HepG2 (cell line): ENCODE measurements around the gene APOA1. TPM values are rescaled to one million over a fixed set of nuclear protein-coding genes. Genes with fewer than 3 reads are reported as not detected.
A peak's percentile ranks its signal among the peaks of the same experiment; 100 is the strongest.

ENCODE experiments used
- AFF4 ChIP-seq: sonication (generic); formaldehyde crosslinking; IDR thresholded peaks from 2 replicates; pipeline ENCODE4 v1.4.0; 2020; ENCODE audit warnings: missing genetic modification reagents
- DR1 ChIP-seq: sonication (generic); formaldehyde crosslinking; IDR thresholded peaks from 2 replicates; pipeline ENCODE4 v1.8.0; 2021; ENCODE audit warnings: mild to moderate bottlenecking, missing genetic modification reagents, inconsistent platforms
- EHMT2 ChIP-seq: fragments of 200-600 bp; sonication (generic); IDR thresholded peaks from 2 replicates; pipeline ENCODE4 v1.7.0; 2017; ENCODE audit warnings: antibody characterized with exemption, low read depth, low read length, borderline replicate concordance
- ELF1 ChIP-seq: sonication (generic); formaldehyde crosslinking; IDR thresholded peaks from 2 replicates; pipeline ENCODE4 v1.4.0; 2020; ENCODE audit warnings: missing genetic modification reagents
- FOXO4 ChIP-seq: sonication (generic); formaldehyde crosslinking; conservative IDR thresholded peaks from 2 replicates; pipeline ENCODE4 v1.8.1; 2023; ENCODE audit warnings: missing genetic modification reagents
- JUNB ChIP-seq: sonication (generic); formaldehyde crosslinking; IDR thresholded peaks from 2 replicates; pipeline ENCODE4 v1.8.0; 2022; ENCODE audit warnings: missing genetic modification reagents, mild to moderate bottlenecking, borderline replicate concordance
- KDM4B ChIP-seq: sonication (generic); formaldehyde crosslinking; IDR thresholded peaks from 2 replicates; pipeline ENCODE4 v1.4.0; 2020; ENCODE audit warnings: missing genetic modification reagents
- MEIS2 ChIP-seq: sonication (generic); formaldehyde crosslinking; IDR thresholded peaks from 2 replicates; pipeline ENCODE4 v1.9.0; 2021; ENCODE audit warnings: mild to moderate bottlenecking, missing genetic modification reagents
- POLR2AphosphoS5 ChIP-seq: IDR thresholded peaks from 2 replicates; pipeline ENCODE4 v1.6.1; 2012; ENCODE audit warnings: low read depth, low read length
- PRDM4 ChIP-seq: sonication (generic); formaldehyde crosslinking; IDR thresholded peaks from 2 replicates; pipeline ENCODE4 v1.9.0; 2021; ENCODE audit warnings: missing genetic modification reagents, borderline replicate concordance
- SMC3 ChIP-seq: IDR thresholded peaks from 2 replicates; pipeline ENCODE4 v1.6.1; 2011; ENCODE audit warnings: low read length, improper control_type of control experiment
- SNRNP70 ChIP-seq: fragments of 200-400 bp; formaldehyde crosslinking; IDR thresholded peaks from 2 replicates; pipeline ENCODE4 v1.6.1; 2017; ENCODE audit warnings: mild to moderate bottlenecking, low read depth, low read length, moderate library complexity
- SSRP1 ChIP-seq: IDR thresholded peaks from 2 replicates; pipeline ENCODE4 v1.6.1; 2016; ENCODE audit warnings: control low read depth
- ZFAT ChIP-seq: sonication (generic); formaldehyde crosslinking; conservative IDR thresholded peaks from 2 replicates; pipeline ENCODE4 v1.8.1; 2023; ENCODE audit warnings: missing genetic modification reagents, inconsistent platforms
- ZNF180 ChIP-seq: sonication (generic); formaldehyde crosslinking; IDR thresholded peaks from 2 replicates; pipeline ENCODE4 v1.4.0; 2020; ENCODE audit warnings: low read depth, missing genetic modification reagents, borderline replicate concordance
- ZNF282 ChIP-seq: fragments of 450-650 bp; IDR thresholded peaks from 2 replicates; pipeline ENCODE4 v1.6.1; 2018; ENCODE audit not compliant: partially characterized antibody
- ZNF350 ChIP-seq: sonication (generic); formaldehyde crosslinking; IDR thresholded peaks from 2 replicates; pipeline ENCODE4 v1.4.0; 2020; ENCODE audit warnings: mild to moderate bottlenecking, low read depth, missing genetic modification reagents, borderline replicate concordance
- ZNF460 ChIP-seq: sonication (generic); formaldehyde crosslinking; IDR thresholded peaks from 2 replicates; pipeline ENCODE4 v1.5.1; 2020; ENCODE audit warnings: missing genetic modification reagents, mild to moderate bottlenecking, borderline replicate concordance
- ZNF576 ChIP-seq: sonication (generic); formaldehyde crosslinking; IDR thresholded peaks from 2 replicates; pipeline ENCODE4 v1.4.0; 2020; ENCODE audit warnings: mild to moderate bottlenecking, missing genetic modification reagents
- ZNF724P ChIP-seq: sonication (generic); formaldehyde crosslinking; IDR thresholded peaks from 2 replicates; pipeline ENCODE4 v1.8.0; 2022; ENCODE audit warnings: missing genetic modification reagents, borderline replicate concordance
- ZNF740 ChIP-seq: sonication (generic); formaldehyde crosslinking; IDR thresholded peaks from 2 replicates; pipeline ENCODE4 v1.4.0; 2020; ENCODE audit warnings: missing genetic modification reagents
- ZSCAN29 ChIP-seq: sonication (generic); formaldehyde crosslinking; conservative IDR thresholded peaks from 2 replicates; pipeline ENCODE4 v1.4.0; 2020; ENCODE audit warnings: mild to moderate bottlenecking, missing genetic modification reagents
- polyA plus RNA-seq, 8 experiments: library from polyadenylated mRNA; depleted of rRNA in 3 of 8; stranded (reverse) in 7 of 8; unstranded in 1 of 8; fragments of >200 nt; fragmentation: Illumina TruSeq in 4 of 8; extraction: Trizol in 4 of 8; gene quantifications; 2 replicates each; pipeline versions ENCODE4 v1.2.1 to v1.2.3, GENCODE V29; 2011 to 2016; ENCODE audit warnings: low read depth in 4 of 8, missing spikeins in 1 of 8, mixed read lengths in 1 of 8; ENCODE audit not compliant: insufficient read depth in 1 of 8
- total RNA-seq, 5 experiments: library from RNA; depleted of rRNA; stranded (reverse); fragments of >200 nt; fragmentation: Illumina TruSeq; extraction: Trizol; gene quantifications; 2 replicates each; pipeline ENCODE4 v1.2.3, GENCODE V29; 2016; ENCODE audit warnings: low read depth in 1 of 5

APOA1 gene
- total and polyA plus RNA-seq, 2 of the 13 experiments (the other 11 are each of a cell fraction or from before 2014, with no cell fraction given) = 1,973 to 5,485 TPM

GRCh38 chr11:116835042-116835772 lies 2.2 kb downstream of the APOA1 start (continued):
- TF ChIP-seq ZNF740 (no peak), ZNF460 (CRISPR knock-in tag) (no peak), ZNF180 (no peak), AFF4 (CRISPR knock-in tag) (no peak), FOXO4 (CRISPR knock-in tag) (no peak), EHMT2 (no peak), ZNF350 (no peak), SMC3 (no peak), SNRNP70 (no peak), SSRP1 (peak; percentile 17; the same call in 1 of the 2 replicates), ZFAT (no peak), ELF1 (CRISPR knock-in tag) (no peak), ZNF724P (CRISPR knock-in tag) (no peak), DR1 (no peak), ZSCAN29 (no peak), POLR2AphosphoS5 (no peak; the same call in 1 of the 2 replicates), ZNF576 (CRISPR knock-in tag) (no peak), JUNB (no peak), PRDM4 (CRISPR knock-in tag) (no peak), MEIS2 (CRISPR knock-in tag) (0 out of 2 replicates have a peak, but pooled peaks have one; percentile 15), ZNF282 (no peak), KDM4B (CRISPR knock-in tag) (no peak)
